Panc1 (cell line): ENCODE measurements around the gene CPNE4. TPM values are rescaled to one million over a fixed set of nuclear protein-coding genes. Genes with fewer than 3 reads are reported as not detected.

ENCODE experiments used
- ATAC-seq: fragments of 200-7000 bp; cut with Tn5 transposase; 2 replicates; pipeline ENCODE4 v1.9.1; 2020; ENCODE audit warnings: mild to moderate bottlenecking, moderate library complexity
- BruUV-seq: library from RNA; stranded (reverse); fragments of 400-500 nt; replicated peaks from 2 replicates; lab custom pipeline; 2021; lab: Mats Ljungman, UMichigan
- CTCF ChIA-PET: fragments of 300-600 bp; sonication (Branson Sonifier 250); formaldehyde crosslinking; loops from one replicate; lab custom pipeline; 2022; ENCODE audit warnings: antibody characterized with exemption; lab: Charles Lee
- POLR2A ChIA-PET: fragments of 300-600 bp; sonication (Branson Sonifier 250); formaldehyde crosslinking; loops from one replicate; lab custom pipeline; 2022; ENCODE audit warnings: antibody characterized with exemption; lab: Charles Lee
- DNase-seq: peaks from one replicate; pipeline ENCODE4 v3.0.0-alpha.2; 2010; ENCODE audit warnings: low read depth, low spot score
- H3K27ac ChIP-seq: 2 replicates; pipeline ENCODE4 v1.5.1; 2011; ENCODE audit warnings: mild to moderate bottlenecking, low read length, inconsistent platforms
- H3K27me3 ChIP-seq: fragments of 200-500 bp; sonication (Bioruptor generic); 2 replicates; pipeline ENCODE4 v1.6.0; 2014; ENCODE audit warnings: low read length, inconsistent platforms; ENCODE audit not compliant: control insufficient read depth, insufficient read depth
- H3K36me3 ChIP-seq: fragments of 200-500 bp; sonication (Bioruptor generic); 2 replicates; pipeline ENCODE4 v1.5.1; 2014; ENCODE audit warnings: inconsistent platforms, mild to moderate bottlenecking, low read length, moderate library complexity; ENCODE audit not compliant: control insufficient read depth, insufficient read depth
- H3K4me1 ChIP-seq: 2 replicates; pipeline ENCODE4 v1.5.1; 2011; ENCODE audit warnings: inconsistent platforms, mild to moderate bottlenecking, low read length, moderate library complexity; ENCODE audit not compliant: control insufficient read depth, insufficient read depth
- H3K4me3 ChIP-seq, 2 experiments: 2 replicates each; pipeline ENCODE4 v1.5.1; 2011 to 2012; ENCODE audit warnings: low read depth in 2 of 2, low read length in 2 of 2, mild to moderate bottlenecking in 2 of 2, inconsistent platforms in 1 of 2, moderate library complexity in 1 of 2
- H3K9me3 ChIP-seq: fragments of 200-500 bp; sonication (Bioruptor generic); 2 replicates; pipeline ENCODE4 v1.5.1; 2014; ENCODE audit warnings: low read depth, mild to moderate bottlenecking, inconsistent platforms, low read length, moderate library complexity; ENCODE audit not compliant: control insufficient read depth, insufficient read depth
- POLR2AphosphoS5 ChIP-seq: IDR thresholded peaks from 2 replicates; pipeline ENCODE4 v1.6.1; 2012; ENCODE audit warnings: mild to moderate bottlenecking, low read depth, low read length, moderate library complexity
- REST ChIP-seq, 2 experiments: IDR thresholded peaks; 2 replicates each; pipeline ENCODE4 v1.6.1; 2011 to 2012; ENCODE audit warnings: low read depth in 2 of 2, control low read depth in 1 of 2, low read length in 1 of 2, mild to moderate bottlenecking in 1 of 2, moderate library complexity in 1 of 2; ENCODE audit not compliant: insufficient read depth in 1 of 2
- SIN3A ChIP-seq: IDR thresholded peaks from 2 replicates; pipeline ENCODE4 v1.6.1; 2012; ENCODE audit warnings: low read depth, mild to moderate bottlenecking, low read length, moderate library complexity, borderline replicate concordance; ENCODE audit not compliant: insufficient read depth
- TCF7L2 ChIP-seq: IDR thresholded peaks from 2 replicates; pipeline ENCODE4 v1.6.1; 2011; ENCODE audit warnings: mild to moderate bottlenecking, low read depth, low read length, inconsistent platforms
- in situ Hi-C: cut with HindIII; loops from 2 replicates; pipeline ENCODE4 v1.10.0; 2016; ENCODE audit warnings: low sequenced_read_pairs, low pct_unique_long_range_greater_than_20kb
- intact Hi-C: fragments of 100-400 bp; cut with micrococcal nuclease; formaldehyde crosslinking; loops from one replicate; pipeline ENCODE4 v1.10.0; 2022; ENCODE audit not compliant: unreplicated experiment
- total RNA-seq: library from RNA; stranded (reverse); gene quantifications from one replicate; pipeline ENCODE4 v1.2.1, GENCODE V29; 2021; ENCODE audit not compliant: unreplicated experiment
- TF ChIP-seq, protein P1 (sequence below): fragments of 450-650 bp; IDR thresholded peaks from 2 replicates; pipeline ENCODE4 v1.5.1; 2017; ENCODE audit warnings: mild to moderate bottlenecking

CPNE4 gene
- total RNA-seq, 1 experiment from 2014 or later: not detected

- BruUV-seq: no TSS peak
- Histone ChIP-seq H3K4me3 (no peak overlapping the region), H3K9me3 (no peaks in the 10 kb centered on the region), H3K27ac (no peak overlapping the region), H3K36me3 (no peaks in the 10 kb centered on the region), H3K27me3 (peaks cover 35% of the 10 kb centered on the region), H3K4me1 (0 out of 2 replicates have a peak, but pooled peaks cover 4% of the 10 kb centered on the region)
- DNase-seq: no peak
- TF ChIP-seq SIN3A: no peak
- no peak for TF ChIP-seq POLR2AphosphoS5
- no peak for TF ChIP-seq REST (IDR thresholded peaks at IDR 0.05; ENCODE audit: insufficient read depth in 1 of 2, low read depth in 2 of 2, low read length in 1 of 2)
- no peak for TF ChIP-seq TCF7L2
- TF ChIP-seq, protein P1, sequence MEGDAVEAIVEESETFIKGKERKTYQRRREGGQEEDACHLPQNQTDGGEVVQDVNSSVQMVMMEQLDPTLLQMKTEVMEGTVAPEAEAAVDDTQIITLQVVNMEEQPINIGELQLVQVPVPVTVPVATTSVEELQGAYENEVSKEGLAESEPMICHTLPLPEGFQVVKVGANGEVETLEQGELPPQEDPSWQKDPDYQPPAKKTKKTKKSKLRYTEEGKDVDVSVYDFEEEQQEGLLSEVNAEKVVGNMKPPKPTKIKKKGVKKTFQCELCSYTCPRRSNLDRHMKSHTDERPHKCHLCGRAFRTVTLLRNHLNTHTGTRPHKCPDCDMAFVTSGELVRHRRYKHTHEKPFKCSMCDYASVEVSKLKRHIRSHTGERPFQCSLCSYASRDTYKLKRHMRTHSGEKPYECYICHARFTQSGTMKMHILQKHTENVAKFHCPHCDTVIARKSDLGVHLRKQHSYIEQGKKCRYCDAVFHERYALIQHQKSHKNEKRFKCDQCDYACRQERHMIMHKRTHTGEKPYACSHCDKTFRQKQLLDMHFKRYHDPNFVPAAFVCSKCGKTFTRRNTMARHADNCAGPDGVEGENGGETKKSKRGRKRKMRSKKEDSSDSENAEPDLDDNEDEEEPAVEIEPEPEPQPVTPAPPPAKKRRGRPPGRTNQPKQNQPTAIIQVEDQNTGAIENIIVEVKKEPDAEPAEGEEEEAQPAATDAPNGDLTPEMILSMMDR: no peak
- ChIA-PET POLR2A (no interaction called here), CTCF (interaction anchor here (1.2 kb wide), 2 partner anchors 173 kb away, joined by 3 to 6 read pairs; no protein-coding TSS in a partner anchor)
- no peak for ATAC-seq
- in situ Hi-C loops: no loop called here
- intact Hi-C loops: loop anchor here (10.0 kb wide), 2 partner anchors 307 to 357 kb away; no protein-coding TSS in a partner anchor
Observed at GRCh38 chr3:132037581-132037980, 2.8 kb upstream of the CPNE4 start.

DNA sequence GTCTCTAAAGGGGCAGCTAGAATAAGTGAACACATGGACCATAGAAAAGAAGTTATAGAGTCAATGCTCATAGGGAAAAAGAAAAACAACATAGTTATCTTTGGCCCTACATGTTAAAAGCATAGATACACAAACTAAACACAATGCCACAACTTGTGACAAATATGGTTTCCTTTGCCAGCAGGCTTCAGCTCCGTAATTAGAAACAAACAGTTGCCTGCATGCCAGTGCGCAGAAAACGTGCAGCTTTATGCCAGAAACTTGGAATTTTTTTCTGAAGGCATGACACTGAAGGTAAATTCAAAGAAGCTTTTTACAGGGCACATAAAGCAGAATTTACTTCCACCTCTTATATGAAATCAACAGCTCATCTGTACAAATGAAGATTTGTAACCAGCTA, 2.2 kb upstream of the CPNE4 start:
- BruUV-seq: no TSS peak
- intact Hi-C loops (loop anchor here (10.0 kb wide), 2 partner anchors 308 to 358 kb away; no protein-coding TSS in a partner anchor), in situ Hi-C loops (no loop called here)
- H3K9me3 ChIP-seq: no peaks in the 10 kb centered on the region
- H3K27ac ChIP-seq: no peak overlapping the region
- no peaks in the 10 kb centered on the region for H3K36me3 ChIP-seq
- no peak overlapping the region for H3K4me3 ChIP-seq
- TF ChIP-seq, protein P1: no peak
- TF ChIP-seq TCF7L2 (no peak), REST (IDR thresholded peaks at IDR 0.05; ENCODE audit: insufficient read depth in 1 of 2, low read depth in 2 of 2, low read length in 1 of 2) (no peak), SIN3A (no peak), POLR2AphosphoS5 (no peak)
- POLR2A ChIA-PET: no interaction called here
- CTCF ChIA-PET: interaction anchor here (1.2 kb wide), 1 partner anchor 174 kb away, joined by 3 read pairs; no protein-coding TSS in a partner anchor
- DNase-seq (no peak), ATAC-seq (no peak)
- 0 out of 2 replicates have a peak, but pooled peaks cover 4% of the 10 kb centered on the region for H3K4me1 ChIP-seq
- peaks cover 40% of the 10 kb centered on the region for H3K27me3 ChIP-seq
